CD14-positive monocyte (primary cell): Measurements from ENCODE around the gene GAK. TPM values are rescaled to one million over a fixed set of nuclear protein-coding genes. Genes with fewer than 3 reads are reported as not detected.

Source experiments
- DNase-seq, 3 donors: peaks; one replicate each; pipeline ENCODE4 v3.0.0-alpha.2; 2011 to 2022
- H2AFZ ChIP-seq: 2 replicates; pipeline ENCODE4 v1.6.0; 2012; ENCODE audit warnings: mild to moderate bottlenecking, low read depth, low read length, inconsistent platforms; ENCODE audit not compliant: insufficient read depth, poor library complexity, severe bottlenecking
- H3K27ac ChIP-seq, 2 donors: 1 replicate in 1 of 2; 2 replicates in 1 of 2; pipeline ENCODE4 v1.5.1; 2012 to 2013; ENCODE audit warnings: low read length in 2 of 2, control low read depth in 1 of 2, inconsistent platforms in 1 of 2, low read depth in 1 of 2, mild to moderate bottlenecking in 1 of 2
- H3K27me3 ChIP-seq, 2 donors: one replicate each; pipeline versions ENCODE4 v1.6.0 to v1.6.1; 2011 to 2013; ENCODE audit warnings: low read length in 2 of 2; ENCODE audit not compliant: control insufficient read depth in 2 of 2, insufficient read depth in 2 of 2
- H3K36me3 ChIP-seq, 2 donors: replicated peaks in 1 of 2; 1 replicate in 1 of 2; 2 replicates in 1 of 2; pipeline versions ENCODE4 v1.5.1 to v1.6.1; 2012 to 2013; ENCODE audit warnings: low read length in 2 of 2, control low read depth in 1 of 2, inconsistent platforms in 1 of 2, mild to moderate bottlenecking in 1 of 2; ENCODE audit not compliant: insufficient read depth in 2 of 2, control insufficient read depth in 1 of 2
- H3K4me1 ChIP-seq, 2 donors: 1 replicate in 1 of 2; 2 replicates in 1 of 2; pipeline versions ENCODE4 v1.5.1 to v1.6.1; 2012 to 2013; ENCODE audit warnings: low read length in 2 of 2, control low read depth in 1 of 2, inconsistent platforms in 1 of 2, mild to moderate bottlenecking in 1 of 2, moderate library complexity in 1 of 2; ENCODE audit not compliant: insufficient read depth in 2 of 2, control insufficient read depth in 1 of 2
- H3K4me2 ChIP-seq: replicated peaks from 2 replicates; pipeline ENCODE3; 2012; ENCODE audit warnings: low read length, moderate library complexity, mild to moderate bottlenecking; ENCODE audit not compliant: poor library complexity, severe bottlenecking; ENCODE audit errors: extremely low read depth
- H3K4me3 ChIP-seq, 3 experiments: fragments of 200-600 bp in 1 of 3; sonication (generic) in 1 of 3; replicated peaks in 1 of 3; 1 replicate in 2 of 3; 2 replicates in 1 of 3; pipeline ENCODE4 v1.5.1; 2011 to 2013; ENCODE audit warnings: low read length in 3 of 3, mild to moderate bottlenecking in 3 of 3, control low read depth in 2 of 3, low read depth in 2 of 3, inconsistent platforms in 1 of 3, moderate library complexity in 1 of 3
- H3K79me2 ChIP-seq: 2 replicates; pipeline ENCODE4 v1.6.0; 2012; ENCODE audit warnings: mild to moderate bottlenecking, control low read depth, inconsistent platforms, low read length, moderate library complexity; ENCODE audit not compliant: insufficient read depth
- H3K9ac ChIP-seq: 2 replicates; pipeline ENCODE4 v1.6.0; 2017; ENCODE audit warnings: low read length, mild to moderate bottlenecking; ENCODE audit not compliant: insufficient read depth, poor library complexity, severe bottlenecking
- H3K9me3 ChIP-seq, 2 donors: replicated peaks in 1 of 2; 1 replicate in 1 of 2; 2 replicates in 1 of 2; pipeline versions ENCODE4 v1.5.1 to v1.6.1; 2012 to 2013; ENCODE audit warnings: low read length in 2 of 2, control low read depth in 1 of 2; ENCODE audit not compliant: control insufficient read depth in 1 of 2, insufficient read depth in 1 of 2
- H4K20me1 ChIP-seq: 2 replicates; pipeline ENCODE4 v1.6.0; 2012; ENCODE audit warnings: mild to moderate bottlenecking, low read length, control low read depth, moderate library complexity; ENCODE audit not compliant: insufficient read depth
- H3K27ac Mint-ChIP-seq, 7 donors: one replicate each; pipeline ENCODE4 v1.8.0; 2020; ENCODE audit warnings: mild to moderate bottlenecking in 7 of 7, mixed read lengths in 7 of 7, moderate library complexity in 6 of 7, inconsistent platforms in 2 of 7
- H3K27me3 Mint-ChIP-seq, 3 donors: one replicate each; pipeline ENCODE4 v1.8.0; 2021 to 2022; ENCODE audit warnings: low read depth in 3 of 3, mild to moderate bottlenecking in 3 of 3, mixed read lengths in 3 of 3, moderate library complexity in 3 of 3, inconsistent platforms in 1 of 3
- H3K36me3 Mint-ChIP-seq, 2 donors: one replicate each; pipeline ENCODE4 v1.8.0; 2020; ENCODE audit warnings: mixed read lengths in 2 of 2, inconsistent platforms in 1 of 2, mild to moderate bottlenecking in 1 of 2
- H3K4me1 Mint-ChIP-seq: one replicate; pipeline ENCODE4 v1.8.0; 2020; ENCODE audit warnings: mild to moderate bottlenecking, mixed read lengths
- H3K4me3 Mint-ChIP-seq, 2 donors: one replicate each; pipeline ENCODE4 v1.8.0; 2020; ENCODE audit warnings: mild to moderate bottlenecking in 2 of 2, mixed read lengths in 2 of 2, moderate library complexity in 1 of 2
- H3K9me3 Mint-ChIP-seq, 7 donors: one replicate each; pipeline ENCODE4 v1.8.0; 2020 to 2022; ENCODE audit warnings: mixed read lengths in 7 of 7, mild to moderate bottlenecking in 6 of 7, moderate library complexity in 6 of 7, inconsistent platforms in 2 of 7
- WGBS: methylation state at CpG from one replicate; pipeline ENCODE4 v1.1.5; 2013; ENCODE audit warnings: missing lambda C conversion rate; ENCODE audit not compliant: insufficient coverage; 5-methylcytosine and 5-hydroxymethylcytosine counted together
- intact Hi-C, 2 donors: fragments of 100-400 bp; cut with micrococcal nuclease; formaldehyde crosslinking; loops; one replicate each; pipeline versions ENCODE4 v1.15.0 to v1.15.1; 2023
- polyA plus RNA-seq, 3 donors: library from polyadenylated mRNA; depleted of rRNA in 1 of 3; unstranded in 2 of 3; stranded (reverse) in 1 of 3; fragments of 300-500 nt in 2 of 3; fragments of >200 nt in 1 of 3; fragmentation: Illumina TruSeq in 2 of 3; gene quantifications; 1 replicate in 2 of 3; 2 replicates in 1 of 3; pipeline ENCODE4 v1.2.3, GENCODE V29; 2012 to 2021
- TF ChIP-seq, protein P1 (sequence below): fragments of 200-600 bp; IDR thresholded peaks from one replicate; pipeline ENCODE4 v1.8.0; 2022; ENCODE audit warnings: antibody characterized with exemption, mild to moderate bottlenecking

Gene GAK
- polyA plus RNA-seq, 3 donors, result 40.3 to 88.7 (median 54.9) TPM

DNA sequence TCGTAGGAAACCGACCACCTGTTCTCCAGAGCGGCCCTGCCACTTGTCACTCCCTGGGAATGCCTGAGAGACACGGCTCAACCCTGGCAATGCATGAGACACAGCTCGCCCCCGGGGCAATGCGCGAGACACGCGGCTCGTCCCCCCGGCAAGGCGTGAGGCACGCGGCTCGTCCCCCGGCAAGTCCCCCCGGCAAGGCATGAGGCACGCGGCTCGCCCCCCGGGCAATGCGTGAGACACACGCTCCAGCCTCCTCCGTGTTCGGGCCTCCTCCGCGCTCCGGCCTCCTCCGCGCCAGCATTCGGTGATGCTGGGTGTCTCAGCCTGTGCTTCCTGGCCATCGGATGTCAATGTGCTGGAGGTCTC, 78.7 kb downstream of the GAK start:
- Mint-ChIP-seq H3K36me3 (peaks cover 79 to 95% of the 10 kb centered on the region in 2 donors), H3K4me1 (no peaks in the 10 kb centered on the region), H3K4me3 (no peak overlapping the region), H3K27ac (no peak overlapping the region), H3K27me3 (no peaks in the 10 kb centered on the region), H3K9me3 (peaks cover under 1 to 10% (median 8%) of the 10 kb centered on the region in 7 donors)
- Histone ChIP-seq H3K4me3 (no peak overlapping the region), H3K79me2 (no peaks in the 10 kb centered on the region), H3K4me1 (no peaks in the 10 kb centered on the region), H3K36me3 (peaks cover 78 to 94% of the 10 kb centered on the region in 2 donors), H3K27me3 (no peaks in the 10 kb centered on the region), H3K9ac (no peak overlapping the region), H3K9me3 (peaks cover under 1 to 9% of the 10 kb centered on the region in 2 donors), H2AFZ (no peak overlapping the region), H4K20me1 (peaks cover 13% of the 10 kb centered on the region), H3K27ac (no peak overlapping the region), H3K4me2 (no peak overlapping the region)
- 99% methylated on average over 29 of the region's 33 CpGs for WGBS
- TF ChIP-seq, protein P1, sequence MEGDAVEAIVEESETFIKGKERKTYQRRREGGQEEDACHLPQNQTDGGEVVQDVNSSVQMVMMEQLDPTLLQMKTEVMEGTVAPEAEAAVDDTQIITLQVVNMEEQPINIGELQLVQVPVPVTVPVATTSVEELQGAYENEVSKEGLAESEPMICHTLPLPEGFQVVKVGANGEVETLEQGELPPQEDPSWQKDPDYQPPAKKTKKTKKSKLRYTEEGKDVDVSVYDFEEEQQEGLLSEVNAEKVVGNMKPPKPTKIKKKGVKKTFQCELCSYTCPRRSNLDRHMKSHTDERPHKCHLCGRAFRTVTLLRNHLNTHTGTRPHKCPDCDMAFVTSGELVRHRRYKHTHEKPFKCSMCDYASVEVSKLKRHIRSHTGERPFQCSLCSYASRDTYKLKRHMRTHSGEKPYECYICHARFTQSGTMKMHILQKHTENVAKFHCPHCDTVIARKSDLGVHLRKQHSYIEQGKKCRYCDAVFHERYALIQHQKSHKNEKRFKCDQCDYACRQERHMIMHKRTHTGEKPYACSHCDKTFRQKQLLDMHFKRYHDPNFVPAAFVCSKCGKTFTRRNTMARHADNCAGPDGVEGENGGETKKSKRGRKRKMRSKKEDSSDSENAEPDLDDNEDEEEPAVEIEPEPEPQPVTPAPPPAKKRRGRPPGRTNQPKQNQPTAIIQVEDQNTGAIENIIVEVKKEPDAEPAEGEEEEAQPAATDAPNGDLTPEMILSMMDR, result no peak
- no peak for DNase-seq
- intact Hi-C loops, result no loop called here

- Histone ChIP-seq H3K4me3 (no peak overlapping the region), H3K27me3 (no peaks in the 10 kb centered on the region), H3K27ac (no peak overlapping the region), H3K4me2 (no peak overlapping the region), H4K20me1 (peaks cover 8% of the 10 kb centered on the region), H3K9ac (no peak overlapping the region), H3K4me1 (no peaks in the 10 kb centered on the region), H3K9me3 (peaks cover 12 to 23% of the 10 kb centered on the region in 2 donors), H2AFZ (no peak overlapping the region), H3K79me2 (no peaks in the 10 kb centered on the region), H3K36me3 (peaks cover 63 to 89% of the 10 kb centered on the region in 2 donors)
- H3K27ac Mint-ChIP-seq, result no peak overlapping the region
- intact Hi-C loops, result no loop called here
- no peaks in the 10 kb centered on the region for H3K4me1 Mint-ChIP-seq
- TF ChIP-seq, protein P1, result no peak
- DNase-seq, result no peak
- H3K9me3 Mint-ChIP-seq, result peaks cover 11 to 22% (median 20%) of the 10 kb centered on the region in 7 donors
- H3K36me3 Mint-ChIP-seq, result peaks cover 71 to 91% of the 10 kb centered on the region in 2 donors
- H3K4me3 Mint-ChIP-seq, result no peak overlapping the region
- no peaks in the 10 kb centered on the region for H3K27me3 Mint-ChIP-seq
- WGBS, result 97% methylated on average over 26 of the region's 33 CpGs
Measured at GRCh38 chr4:851701-852430, 80.2 kb downstream of the GAK start.
